Small intestine (tissue), 7 donors: ENCODE data around the gene ABCC3. TPM values are rescaled to one million over a fixed set of nuclear protein-coding genes. Genes with fewer than 3 reads are reported as not detected.

Source experiments
- DNase-seq, 2 donors: peaks; one replicate each; pipeline versions ENCODE4 v3.0.0 to v3.0.0-alpha.2; 2013
- FAIRE-seq: peaks from 2 replicates; lab custom pipeline; 2012; peaks lifted over from hg19 to GRCh38; lab: Jason Lieb, UNC
- H3K27ac ChIP-seq, 3 donors: one replicate each; pipeline ENCODE4 v1.5.1; 2013; ENCODE audit warnings: low read length in 2 of 3, mild to moderate bottlenecking in 2 of 3, control low read depth in 1 of 3, inconsistent platforms in 1 of 3, low read depth in 1 of 3, moderate library complexity in 1 of 3
- H3K27me3 ChIP-seq, 3 donors: one replicate each; pipeline ENCODE4 v1.6.1; 2013; ENCODE audit warnings: low read length in 3 of 3, inconsistent platforms in 1 of 3; ENCODE audit not compliant: control insufficient read depth in 3 of 3, insufficient read depth in 3 of 3
- H3K36me3 ChIP-seq, 3 donors: one replicate each; pipeline ENCODE4 v1.6.1; 2013; ENCODE audit warnings: low read length in 3 of 3, inconsistent platforms in 1 of 3, low read depth in 1 of 3, mild to moderate bottlenecking in 1 of 3, moderate library complexity in 1 of 3; ENCODE audit not compliant: control insufficient read depth in 3 of 3, insufficient read depth in 2 of 3
- H3K4me1 ChIP-seq, 3 donors: one replicate each; pipeline ENCODE4 v1.6.1; 2013; ENCODE audit warnings: low read length in 2 of 3, inconsistent platforms in 1 of 3, low read depth in 1 of 3, mild to moderate bottlenecking in 1 of 3, moderate library complexity in 1 of 3; ENCODE audit not compliant: control insufficient read depth in 3 of 3, insufficient read depth in 2 of 3
- H3K4me3 ChIP-seq, 3 donors: one replicate each; pipeline ENCODE4 v1.5.1; 2013; ENCODE audit warnings: low read length in 3 of 3, control low read depth in 1 of 3, inconsistent platforms in 1 of 3, low read depth in 1 of 3, mild to moderate bottlenecking in 1 of 3, moderate library complexity in 1 of 3
- H3K9me3 ChIP-seq, 2 donors: one replicate each; pipeline ENCODE4 v1.6.1; 2013; ENCODE audit warnings: low read depth in 1 of 2, low read length in 1 of 2; ENCODE audit not compliant: control insufficient read depth in 2 of 2, insufficient read depth in 1 of 2
- WGBS, 3 donors: extraction: QIAGEN DNeasy Blood & Tissue Kit; methylation state at CpG; one replicate each; pipeline ENCODE4 v1.1.7; 2013; 5-methylcytosine and 5-hydroxymethylcytosine counted together
- polyA plus RNA-seq, 4 donors: library from polyadenylated mRNA; stranded (reverse) in 3 of 4; unstranded in 1 of 4; fragments of 200-250 nt in 3 of 4; fragments of 120-200 nt in 1 of 4; gene quantifications; one replicate each; pipeline versions ENCODE4 v1.2.1 to v1.2.3, GENCODE V29; 2013
- donor health status: healthy with polysubstance abuse.
- donor health status: control.
- donor health status: control.
- donor health status: Bipolar disorder and iron deficiency.
- donor health status: healthy.

ABCC3 gene
- polyA plus RNA-seq, 4 donors = 36.7 to 131 (median 81.9) TPM

- H3K4me3 ChIP-seq = no peak overlapping the region
- peak overlapping the region in 2 of 3 donors; percentile 71 to 78 for H3K27ac ChIP-seq
- peaks cover 12 to 53% (median 23%) of the 10 kb centered on the region in 3 donors for H3K4me1 ChIP-seq
- 33 to 47% (median 33%) methylated on average over 11 of the region's 11 CpGs for WGBS, 3 donors
- peaks cover 0 to 71% (median 0%) of the 10 kb centered on the region in 3 donors for H3K36me3 ChIP-seq
- no peaks in the 10 kb centered on the region for H3K9me3 ChIP-seq
- H3K27me3 ChIP-seq = no peaks in the 10 kb centered on the region
- FAIRE-seq (no peak), DNase-seq (peak; percentile 52 to 72)
Measured at GRCh38 chr17:50660042-50660886, 25.6 kb downstream of the ABCC3 start.

- Histone ChIP-seq H3K4me3 (no peak overlapping the region), H3K27ac (peak overlapping the region; percentile 57 to 78 (median 71)), H3K9me3 (no peaks in the 10 kb centered on the region), H3K36me3 (peaks cover 0 to 69% (median 0%) of the 10 kb centered on the region in 3 donors), H3K27me3 (no peaks in the 10 kb centered on the region), H3K4me1 (peaks cover 12 to 53% (median 23%) of the 10 kb centered on the region in 3 donors)
- FAIRE-seq (no peak), DNase-seq (peak in 1 of 2 donors; percentile 48)
- WGBS, 3 donors = 71 to 81% (median 73%) methylated on average over 10 of the region's 10 CpGs
Measured at GRCh38 chr17:50660887-50661345, 26.2 kb downstream of the ABCC3 start.

- WGBS, 3 donors = 48 to 71% (median 51%) methylated on average over 5 of the region's 5 CpGs
- DNase-seq (no peak), FAIRE-seq (no peak)
- Histone ChIP-seq H3K27ac (peak overlapping the region; percentile 57 to 78 (median 71)), H3K4me3 (no peak overlapping the region), H3K36me3 (peaks cover 0 to 68% (median 0%) of the 10 kb centered on the region in 3 donors), H3K4me1 (peaks cover 12 to 53% (median 23%) of the 10 kb centered on the region in 3 donors), H3K27me3 (no peaks in the 10 kb centered on the region), H3K9me3 (no peaks in the 10 kb centered on the region)
Measured at GRCh38 chr17:50661348-50661747, 26.7 kb downstream of the ABCC3 start.

- Histone ChIP-seq H3K4me3 (no peak overlapping the region), H3K27ac (peak overlapping the region; percentile 57 to 78 (median 71)), H3K9me3 (no peaks in the 10 kb centered on the region), H3K27me3 (no peaks in the 10 kb centered on the region), H3K4me1 (peaks cover 12 to 51% (median 19%) of the 10 kb centered on the region in 3 donors), H3K36me3 (peaks cover 0 to 64% (median 0%) of the 10 kb centered on the region in 3 donors)
- peak; percentile 84 to 98 for DNase-seq
- no peak for FAIRE-seq
- 14 to 44% (median 24%) methylated on average over 9 of the region's 9 CpGs for WGBS, 3 donors
Measured at GRCh38 chr17:50661795-50662391, 27.2 kb downstream of the ABCC3 start.

- Histone ChIP-seq H3K27me3 (no peaks in the 10 kb centered on the region), H3K36me3 (peaks cover 0 to 66% (median 0%) of the 10 kb centered on the region in 3 donors), H3K9me3 (no peaks in the 10 kb centered on the region), H3K4me1 (peaks cover 12 to 47% (median 20%) of the 10 kb centered on the region in 3 donors), H3K4me3 (no peak overlapping the region), H3K27ac (no peak overlapping the region)
- WGBS, 3 donors = 88 to 94% (median 91%) methylated on average over 9 of the region's 9 CpGs
- DNase-seq (no peak), FAIRE-seq (no peak)
Measured at GRCh38 chr17:50662632-50663225, 28.0 kb downstream of the ABCC3 start.

GRCh38 chr17:50663812-50664374 lies 29.2 kb downstream of the ABCC3 start:
- peak; percentile 55 to 65 for DNase-seq
- H3K27me3 ChIP-seq = no peaks in the 10 kb centered on the region
- peaks cover 0 to 61% (median 0%) of the 10 kb centered on the region in 3 donors for H3K36me3 ChIP-seq
- peaks cover 12 to 49% (median 18%) of the 10 kb centered on the region in 3 donors for H3K4me1 ChIP-seq
- no peak overlapping the region for H3K4me3 ChIP-seq
- no peaks in the 10 kb centered on the region for H3K9me3 ChIP-seq
- peak overlapping the region in 1 of 3 donors; percentile 27 for H3K27ac ChIP-seq
- FAIRE-seq = no peak
- 74 to 83% (median 80%) methylated on average over 10 of the region's 10 CpGs for WGBS, 3 donors

- H3K4me1 ChIP-seq = peaks cover 12 to 46% (median 18%) of the 10 kb centered on the region in 3 donors
- DNase-seq (no peak), FAIRE-seq (no peak)
- no peaks in the 10 kb centered on the region for H3K27me3 ChIP-seq
- no peak overlapping the region for H3K27ac ChIP-seq
- H3K36me3 ChIP-seq = peaks cover 0 to 63% (median 2%) of the 10 kb centered on the region in 3 donors
- WGBS, 3 donors = 89 to 94% (median 92%) methylated on average over 12 of the region's 12 CpGs
- no peaks in the 10 kb centered on the region for H3K9me3 ChIP-seq
- no peak overlapping the region for H3K4me3 ChIP-seq
Measured at GRCh38 chr17:50664788-50665458, 30.2 kb downstream of the ABCC3 start.
